NCI-H345 treated with DMSO at 0.1 percent for 48 hours (cell line): ENCODE data around the gene NCBP3.
"Not testable (repeated sequence)": the region's sequence is repeated elsewhere in the genome, so short reads cannot be mapped to it uniquely, and the experiment has no call there.

Source experiments
- DNase-seq: peaks from one replicate; lab custom pipeline; 2025; ENCODE audit not compliant: unreplicated experiment; lab: John Stamatoyannopoulos, UW

Gene NCBP3

GRCh38 chr17:3882276-3882675 lies 36.2 kb upstream of the NCBP3 start:
- DNase-seq = no peak

- no peak for DNase-seq
These were observed 34.9 kb upstream of the NCBP3 start for GRCh38 chr17:3880983-3881382.

- DNase-seq = no peak
These were observed 33.8 kb upstream of the NCBP3 start for GRCh38 chr17:3879591-3880417.

- no peak for DNase-seq
These were observed 33.1 kb upstream of the NCBP3 start for GRCh38 chr17:3879186-3879585.

- no peak for DNase-seq
These were observed 31.2 kb upstream of the NCBP3 start for GRCh38 chr17:3877220-3877619.

- no peak for DNase-seq
These were observed 29.3 kb upstream of the NCBP3 start for GRCh38 chr17:3875317-3875716.

DNA sequence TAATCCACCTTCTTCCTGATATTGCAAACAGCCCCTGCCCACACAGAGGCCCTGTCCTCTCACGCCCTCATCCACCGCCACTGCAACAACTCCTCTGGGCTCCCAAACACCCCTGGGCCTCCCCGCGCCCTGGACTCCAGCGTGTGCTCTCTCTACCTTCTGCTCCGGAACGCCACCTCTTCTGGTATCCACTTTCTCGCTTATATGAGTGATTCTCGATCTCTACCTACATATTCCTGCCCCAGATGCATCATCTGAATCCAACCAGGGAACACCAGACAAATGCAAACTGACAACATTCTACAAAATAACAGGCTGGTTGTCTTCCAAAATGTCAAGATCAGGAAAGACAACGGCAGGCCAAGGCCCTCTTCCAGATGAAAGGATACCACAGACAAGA lies 27.8 kb upstream of the NCBP3 start:
- DNase-seq = no peak

DNA sequence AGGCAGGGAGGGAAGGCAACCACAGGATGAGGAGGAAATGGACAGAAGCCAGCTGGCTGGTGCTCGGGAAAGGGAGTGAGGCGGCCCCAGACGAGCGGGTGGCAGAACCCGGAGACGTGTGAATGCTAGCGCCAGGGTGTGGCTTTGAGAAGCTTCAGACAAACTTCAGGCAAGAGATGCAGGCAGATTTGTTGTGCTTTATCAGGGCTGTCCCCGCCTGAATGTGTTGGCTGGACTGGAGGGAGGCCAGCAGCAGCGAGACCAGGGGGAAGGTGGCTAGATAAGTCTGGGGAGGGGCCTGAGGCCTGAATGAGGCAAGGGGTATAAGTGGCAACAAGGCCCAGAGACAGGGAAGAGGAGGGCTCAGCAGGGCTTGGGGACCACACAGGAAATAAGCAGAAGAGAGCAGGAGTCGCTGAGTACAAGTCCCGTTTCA lies 24.8 kb upstream of the NCBP3 start:
- DNase-seq = no peak

- DNase-seq = no peak
These were observed 21.6 kb upstream of the NCBP3 start for GRCh38 chr17:3867606-3868005.

DNA sequence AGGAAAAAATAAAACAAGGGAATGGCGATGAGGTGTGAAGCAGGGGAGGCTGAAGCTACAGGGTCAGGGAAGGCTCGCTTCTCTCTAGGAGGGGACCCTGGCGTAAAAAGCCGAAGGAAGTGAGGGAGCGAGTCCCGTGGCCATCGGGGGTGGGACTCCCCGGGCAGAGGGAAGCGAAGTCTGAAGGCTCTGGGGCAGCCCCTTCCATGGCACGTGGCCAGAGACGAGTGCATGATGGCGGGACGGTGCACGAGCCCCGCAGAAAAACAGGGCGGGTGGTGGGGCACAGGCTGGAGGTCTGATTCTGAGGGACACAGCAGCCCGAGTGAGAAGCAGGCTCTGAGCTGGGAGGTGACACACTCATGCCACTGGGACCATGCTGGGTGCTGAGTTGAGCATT lies 21.1 kb upstream of the NCBP3 start:
- DNase-seq = no peak

- no peak for DNase-seq
These were observed 20.2 kb upstream of the NCBP3 start for GRCh38 chr17:3866276-3866675.

GRCh38 chr17:3865176-3865575 lies 19.1 kb upstream of the NCBP3 start:
- no peak for DNase-seq

DNA sequence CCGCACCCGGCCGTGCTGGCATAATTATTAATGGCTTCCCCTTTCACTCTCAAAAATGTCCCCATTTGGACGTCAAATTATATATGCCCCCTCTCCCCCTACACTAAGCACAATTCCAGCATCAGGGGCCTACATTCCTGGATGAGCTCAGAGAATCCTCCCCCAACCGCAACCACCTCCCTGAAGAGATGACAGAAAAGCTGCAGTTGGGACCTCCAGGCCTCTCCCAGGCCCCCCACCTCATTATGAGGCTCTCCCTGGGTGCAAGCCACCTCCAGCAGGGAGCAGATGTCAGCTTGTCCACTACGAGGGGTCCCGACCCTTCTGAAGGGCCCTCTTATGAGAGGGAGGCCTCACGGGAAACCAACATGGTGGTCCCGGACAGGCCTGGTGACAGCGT lies 18.5 kb upstream of the NCBP3 start:
- no peak for DNase-seq

GRCh38 chr17:3861761-3862681 lies 16.0 kb upstream of the NCBP3 start:
- no peak for DNase-seq

GRCh38 chr17:3860939-3861700 lies 15.1 kb upstream of the NCBP3 start:
- no peak for DNase-seq

DNA sequence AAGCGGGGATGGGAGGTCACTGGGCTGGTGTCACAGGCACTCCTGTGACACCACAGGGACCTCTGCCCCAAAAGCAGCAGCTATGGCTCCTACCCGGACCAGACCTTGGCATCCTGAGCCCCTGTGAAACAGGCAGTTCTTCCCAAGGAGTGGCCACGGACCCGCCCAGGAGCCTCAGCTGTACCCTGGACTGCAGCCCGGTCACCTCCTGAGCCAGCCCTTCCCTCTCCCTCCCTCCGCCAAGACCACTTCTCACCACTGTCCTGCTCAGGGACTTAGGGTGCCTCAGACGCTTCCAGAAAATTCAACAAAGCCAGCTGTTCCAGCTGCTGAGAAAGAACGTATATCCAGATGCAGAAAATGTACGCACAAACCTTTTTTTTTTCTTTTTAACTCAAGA lies 13.9 kb upstream of the NCBP3 start:
- no peak for DNase-seq

DNA sequence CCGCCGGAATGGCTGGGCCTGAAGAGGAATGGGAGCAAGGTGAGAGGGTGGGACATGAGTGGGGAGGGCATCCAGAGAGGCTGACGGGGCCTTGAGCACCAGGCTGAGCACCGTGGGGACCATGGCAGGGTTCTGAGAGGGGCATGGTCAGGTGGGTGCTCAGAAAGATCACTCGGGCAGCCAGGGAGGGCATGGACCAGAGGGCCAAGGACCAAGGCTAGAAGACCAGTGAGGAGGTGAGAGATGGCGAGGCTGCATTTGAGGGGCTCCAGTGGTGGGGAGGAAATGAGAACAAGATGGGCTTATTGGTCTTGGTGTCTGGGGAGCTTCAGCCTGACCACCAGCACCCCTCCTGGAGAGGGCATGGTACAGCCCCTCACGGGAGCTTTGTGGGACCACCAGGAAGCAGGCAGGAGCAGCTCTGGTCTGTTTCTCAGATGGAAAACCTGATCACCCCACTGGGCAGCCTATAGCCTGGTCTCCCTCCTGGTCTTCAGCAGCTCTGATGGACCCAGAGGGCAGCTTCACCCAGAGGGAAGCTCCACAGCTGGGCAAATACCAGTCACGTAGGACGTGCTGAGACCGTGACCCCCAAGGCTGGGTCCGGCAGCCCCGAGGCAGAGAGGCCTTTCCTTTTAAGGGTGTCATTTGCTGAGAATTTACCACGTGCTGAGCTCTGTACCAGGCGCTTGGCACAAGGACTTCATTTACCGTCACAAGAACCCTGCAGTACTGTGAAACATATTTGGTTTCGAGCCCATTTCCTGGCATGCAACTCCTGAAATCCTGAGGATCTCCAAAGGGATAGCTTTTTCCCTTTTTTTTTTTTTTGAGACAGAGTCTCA lies 11.4 kb upstream of the NCBP3 start:
- no peak for DNase-seq

- not testable (repeated sequence) for DNase-seq
These were observed 8.2 kb upstream of the NCBP3 start for GRCh38 chr17:3854204-3854603.

GRCh38 chr17:3852561-3852960 lies 6.5 kb upstream of the NCBP3 start:
- DNase-seq = no peak

- DNase-seq = no peak
These were observed 5.5 kb upstream of the NCBP3 start for GRCh38 chr17:3851461-3852100.
